Hepatocyte (in vitro differentiated cells): Measurements from ENCODE around the gene NCAPD3. TPM values are rescaled to one million over a fixed set of nuclear protein-coding genes. Genes with fewer than 3 reads are reported as not detected.
"Not testable (repeated sequence)": the region's sequence is repeated elsewhere in the genome, so short reads cannot be mapped to it uniquely, and the experiment has no call there.

Experiments
- DNase-seq: peaks from one replicate; pipeline ENCODE4 v3.0.0-alpha.2; 2016; ENCODE audit warnings: low spot score
- H2AFZ ChIP-seq: fragments of 200-600 bp; sonication (generic); 2 replicates; pipeline ENCODE4 v1.6.0; 2016; ENCODE audit warnings: antibody characterized with exemption, mild to moderate bottlenecking
- H3K27ac ChIP-seq: fragments of 200-600 bp; sonication (generic); 2 replicates; pipeline ENCODE4 v1.5.1; 2016; ENCODE audit warnings: mild to moderate bottlenecking
- H3K27me3 ChIP-seq: fragments of 200-600 bp; sonication (generic); 2 replicates; pipeline ENCODE4 v1.6.1; 2016
- H3K36me3 ChIP-seq: fragments of 200-600 bp; sonication (generic); replicated peaks from 2 replicates; pipeline ENCODE4 v1.5.1; 2016; ENCODE audit warnings: low read depth; ENCODE audit not compliant: insufficient read depth
- H3K4me1 ChIP-seq: fragments of 200-600 bp; sonication (generic); 2 replicates; pipeline ENCODE4 v1.5.1; 2016; ENCODE audit warnings: mild to moderate bottlenecking, moderate library complexity; ENCODE audit not compliant: insufficient read depth
- H3K4me2 ChIP-seq: fragments of 200-600 bp; sonication (generic); 2 replicates; pipeline ENCODE4 v1.6.0; 2016
- H3K4me3 ChIP-seq: fragments of 200-600 bp; sonication (generic); 2 replicates; pipeline ENCODE4 v1.5.1; 2016; ENCODE audit warnings: mild to moderate bottlenecking
- H3K79me2 ChIP-seq: fragments of 200-600 bp; sonication (generic); 2 replicates; pipeline ENCODE4 v1.6.0; 2017; ENCODE audit warnings: mild to moderate bottlenecking
- H3K9me2 ChIP-seq: fragments of 200-600 bp; sonication (generic); replicated peaks from 2 replicates; pipeline ENCODE4 v1.6.0; 2017; ENCODE audit warnings: mild to moderate bottlenecking; ENCODE audit not compliant: insufficient read depth
- H3K9me3 ChIP-seq: fragments of 200-600 bp; sonication (generic); 2 replicates; pipeline ENCODE4 v1.5.1; 2016; ENCODE audit warnings: low read depth, mild to moderate bottlenecking
- H4K20me1 ChIP-seq: fragments of 200-600 bp; sonication (generic); 2 replicates; pipeline ENCODE4 v1.6.0; 2016; ENCODE audit warnings: mild to moderate bottlenecking; ENCODE audit not compliant: insufficient read depth, poor library complexity, severe bottlenecking
- CTCF ChIP-seq: fragments of 200-600 bp; sonication (generic); IDR thresholded peaks from 2 replicates; pipeline ENCODE4 v1.5.1; 2016; ENCODE audit warnings: antibody characterized with exemption, mild to moderate bottlenecking; ENCODE audit not compliant: poor library complexity
- EZH2 ChIP-seq: fragments of 200-600 bp; sonication (generic); IDR thresholded peaks from 2 replicates; pipeline ENCODE4 v1.6.1; 2016; ENCODE audit warnings: antibody characterized with exemption, mild to moderate bottlenecking, borderline replicate concordance
- EZH2phosphoT487 ChIP-seq: fragments of 200-600 bp; sonication (generic); IDR thresholded peaks from one replicate; pipeline ENCODE4 v1.6.1; 2018; ENCODE audit warnings: antibody characterized with exemption, mild to moderate bottlenecking, low read depth, moderate library complexity; ENCODE audit not compliant: unreplicated experiment, severe bottlenecking
- WGBS: methylation state at CpG from one replicate; pipeline ENCODE4 v1.1.6; 2016; ENCODE audit warnings: low lambda C conversion rate; ENCODE audit errors: missing lambda C conversion rate; 5-methylcytosine and 5-hydroxymethylcytosine counted together
- polyA plus RNA-seq: library from polyadenylated mRNA; unstranded; fragments of >200 nt; fragmentation: Nextera tagmentation; extraction: Ambion mirVana; gene quantifications from 2 replicates; pipeline ENCODE4 v1.2.1, GENCODE V29; 2016
- total RNA-seq: library from RNA; depleted of rRNA; stranded (reverse); fragments of >200 nt; gene quantifications from 2 replicates; pipeline ENCODE4 v1.2.3, GENCODE V29; 2014

Gene NCAPD3
- total and polyA plus RNA-seq, 2 experiments from 2014 or later, result 8.8 to 9.5 TPM

- H3K36me3 ChIP-seq, result no peaks in the 10 kb centered on the region
- no peak overlapping the region for H2AFZ ChIP-seq
- H3K9me3 ChIP-seq, result no peaks in the 10 kb centered on the region
- H3K4me2 ChIP-seq, result no peak overlapping the region
- H3K4me3 ChIP-seq, result no peak overlapping the region
- TF ChIP-seq CTCF (no peak), EZH2 (no peak), EZH2phosphoT487 (no peak)
- no peak overlapping the region for H3K27ac ChIP-seq
- no peaks in the 10 kb centered on the region for H3K4me1 ChIP-seq
- H4K20me1 ChIP-seq, result no peaks in the 10 kb centered on the region
- H3K27me3 ChIP-seq, result no peaks in the 10 kb centered on the region
- no peaks in the 10 kb centered on the region for H3K79me2 ChIP-seq
- H3K9me2 ChIP-seq, result no peaks in the 10 kb centered on the region
- 98% methylated on average over 9 of the region's 9 CpGs for WGBS
- DNase-seq, result no peak
Measured at GRCh38 chr11:134199531-134199930, 24.2 kb downstream of the NCAPD3 start.

GRCh38 chr11:134196756-134197155, 27.0 kb downstream of the NCAPD3 start:
- Histone ChIP-seq H3K36me3 (no peaks in the 10 kb centered on the region), H3K27ac (no peak overlapping the region), H3K9me2 (no peaks in the 10 kb centered on the region), H3K9me3 (no peaks in the 10 kb centered on the region), H4K20me1 (no peaks in the 10 kb centered on the region), H3K27me3 (no peaks in the 10 kb centered on the region), H3K79me2 (no peaks in the 10 kb centered on the region), H3K4me1 (no peaks in the 10 kb centered on the region), H2AFZ (no peak overlapping the region), H3K4me2 (no peak overlapping the region), H3K4me3 (no peak overlapping the region)
- no peak for TF ChIP-seq EZH2
- TF ChIP-seq CTCF, result no peak
- no peak for TF ChIP-seq EZH2phosphoT487
- 91% methylated on average over 4 of the region's 4 CpGs for WGBS
- no peak for DNase-seq

- not testable (repeated sequence) for H3K36me3 ChIP-seq, H3K9me2 ChIP-seq, H3K9me3 ChIP-seq, H2AFZ ChIP-seq, H3K4me1 ChIP-seq, H3K27ac ChIP-seq, H4K20me1 ChIP-seq, H3K79me2 ChIP-seq, H3K27me3 ChIP-seq, DNase-seq, H3K4me2 ChIP-seq, H3K4me3 ChIP-seq
- WGBS, result 93% methylated on average over 8 of the region's 8 CpGs
Measured at GRCh38 chr11:134188092-134188491, 35.7 kb downstream of the NCAPD3 start.

- H3K4me2 ChIP-seq, result no peak overlapping the region
- 89% methylated on average over 4 of the region's 4 CpGs for WGBS
- H2AFZ ChIP-seq, result no peak overlapping the region
- H3K4me3 ChIP-seq, result no peak overlapping the region
- no peak overlapping the region for H3K27ac ChIP-seq
- no peak for DNase-seq
- H3K36me3 ChIP-seq, result no peaks in the 10 kb centered on the region
- H3K9me2 ChIP-seq, result no peaks in the 10 kb centered on the region
- H4K20me1 ChIP-seq, result no peaks in the 10 kb centered on the region
- no peaks in the 10 kb centered on the region for H3K4me1 ChIP-seq
- H3K27me3 ChIP-seq, result no peaks in the 10 kb centered on the region
- TF ChIP-seq EZH2 (no peak), EZH2phosphoT487 (no peak), CTCF (no peak)
- no peaks in the 10 kb centered on the region for H3K79me2 ChIP-seq
- no peaks in the 10 kb centered on the region for H3K9me3 ChIP-seq
Measured at GRCh38 chr11:134181707-134182106, 42.1 kb downstream of the NCAPD3 start.
